Pons (tissue), 1 donor: Measurements from ENCODE around the gene GPN3.
A peak's percentile ranks its signal among the peaks of the same experiment; 100 is the strongest.
"Not testable (repeated sequence)": the region's sequence is repeated elsewhere in the genome, so short reads cannot be mapped to it uniquely, and the experiment has no call there.

Experiments
- DNase-seq: peaks from one replicate; pipeline ENCODE4 v3.0.0-alpha.2; 2016; ENCODE audit warnings: low spot score

GPN3 gene

GRCh38 chr12:110444455-110444854 is 23.6 kb downstream of the GPN3 start:
- no peak for DNase-seq

- no peak for DNase-seq
Observed at GRCh38 chr12:110436231-110436630, 31.8 kb downstream of the GPN3 start.

GRCh38 chr12:110431957-110432587 is 36.0 kb downstream of the GPN3 start:
- no peak for DNase-seq

- DNase-seq, result not testable (repeated sequence)
Observed at GRCh38 chr12:110429676-110430075, 38.4 kb downstream of the GPN3 start.

GRCh38 chr12:110426406-110426805 is 41.7 kb downstream of the GPN3 start:
- DNase-seq, result no peak

- no peak for DNase-seq
Observed at GRCh38 chr12:110424237-110424636, 43.8 kb downstream of the GPN3 start.

GRCh38 chr12:110421701-110422100 is 46.4 kb downstream of the GPN3 start:
- no peak for DNase-seq

GRCh38 chr12:110421159-110421661 is 46.8 kb downstream of the GPN3 start:
- no peak for DNase-seq

- DNase-seq, result not testable (repeated sequence)
Observed at GRCh38 chr12:110420644-110421043, 47.4 kb downstream of the GPN3 start.

- DNase-seq, result not testable (repeated sequence)
Observed at GRCh38 chr12:110417113-110417512, 50.9 kb downstream of the GPN3 start.

- not testable (repeated sequence) for DNase-seq
Observed at GRCh38 chr12:110410086-110410485, 58.0 kb downstream of the GPN3 start.

- not testable (repeated sequence) for DNase-seq
Observed at GRCh38 chr12:110405126-110405662, 62.9 kb downstream of the GPN3 start.

- peak; percentile 66 for DNase-seq
Observed at GRCh38 chr12:110403976-110404682, 63.9 kb downstream of the GPN3 start.

GRCh38 chr12:110403146-110403975 is 64.7 kb downstream of the GPN3 start, which contains the start of gene ANAPC7:
TSS of gene ANAPC7 (minus strand) at chr12:110403708. CDS start at chr12:110403627, 81 bp downstream.
- peak; percentile 86 for DNase-seq
